Measurements from ENCODE around the gene CXXC1.

CXXC1 gene

GRCh38 chr18:50266248-50266704 is 21.2 kb downstream of the CXXC1 start, which contains the start of gene CFAP53:
CFAP53 (minus strand) TSS chr18:50266495; CDS start chr18:50266404, 91 bp downstream.
- TF ChIP-seq MAX (IDR thresholded peaks at IDR 0.05), result peak; percentile 42; the same call in 1 of the 2 replicates
- peak; percentile 51; the same call in 1 of the 2 replicates for TF ChIP-seq YY1 (IDR thresholded peaks at IDR 0.05; ENCODE audit: low read depth)
- 0 out of 2 replicates have a peak, but pooled peaks have one; percentile 24 for TF ChIP-seq EGR1 (IDR thresholded peaks at IDR 0.05)
- TF ChIP-seq, protein P1, sequence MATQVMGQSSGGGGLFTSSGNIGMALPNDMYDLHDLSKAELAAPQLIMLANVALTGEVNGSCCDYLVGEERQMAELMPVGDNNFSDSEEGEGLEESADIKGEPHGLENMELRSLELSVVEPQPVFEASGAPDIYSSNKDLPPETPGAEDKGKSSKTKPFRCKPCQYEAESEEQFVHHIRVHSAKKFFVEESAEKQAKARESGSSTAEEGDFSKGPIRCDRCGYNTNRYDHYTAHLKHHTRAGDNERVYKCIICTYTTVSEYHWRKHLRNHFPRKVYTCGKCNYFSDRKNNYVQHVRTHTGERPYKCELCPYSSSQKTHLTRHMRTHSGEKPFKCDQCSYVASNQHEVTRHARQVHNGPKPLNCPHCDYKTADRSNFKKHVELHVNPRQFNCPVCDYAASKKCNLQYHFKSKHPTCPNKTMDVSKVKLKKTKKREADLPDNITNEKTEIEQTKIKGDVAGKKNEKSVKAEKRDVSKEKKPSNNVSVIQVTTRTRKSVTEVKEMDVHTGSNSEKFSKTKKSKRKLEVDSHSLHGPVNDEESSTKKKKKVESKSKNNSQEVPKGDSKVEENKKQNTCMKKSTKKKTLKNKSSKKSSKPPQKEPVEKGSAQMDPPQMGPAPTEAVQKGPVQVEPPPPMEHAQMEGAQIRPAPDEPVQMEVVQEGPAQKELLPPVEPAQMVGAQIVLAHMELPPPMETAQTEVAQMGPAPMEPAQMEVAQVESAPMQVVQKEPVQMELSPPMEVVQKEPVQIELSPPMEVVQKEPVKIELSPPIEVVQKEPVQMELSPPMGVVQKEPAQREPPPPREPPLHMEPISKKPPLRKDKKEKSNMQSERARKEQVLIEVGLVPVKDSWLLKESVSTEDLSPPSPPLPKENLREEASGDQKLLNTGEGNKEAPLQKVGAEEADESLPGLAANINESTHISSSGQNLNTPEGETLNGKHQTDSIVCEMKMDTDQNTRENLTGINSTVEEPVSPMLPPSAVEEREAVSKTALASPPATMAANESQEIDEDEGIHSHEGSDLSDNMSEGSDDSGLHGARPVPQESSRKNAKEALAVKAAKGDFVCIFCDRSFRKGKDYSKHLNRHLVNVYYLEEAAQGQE (IDR thresholded peaks at IDR 0.05; ENCODE audit: low read depth), result no peak

DNA sequence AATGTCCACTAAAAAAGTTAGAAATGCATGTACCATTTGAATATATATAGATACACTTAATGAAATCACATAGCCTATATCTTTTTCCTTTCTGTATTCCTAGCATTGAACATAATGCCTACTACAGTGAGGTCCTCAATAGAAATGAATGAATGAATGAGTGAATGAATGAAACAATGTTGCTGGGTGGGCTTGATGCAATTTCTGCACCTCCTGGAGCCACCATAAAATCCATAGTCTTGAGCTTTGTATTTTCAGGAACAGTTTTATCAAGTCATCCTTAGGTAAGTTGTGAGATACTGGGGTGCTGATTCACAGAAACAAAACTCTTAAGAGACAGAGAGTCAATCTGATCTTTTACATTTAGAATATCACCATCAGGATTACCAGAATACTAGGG is 24.5 kb downstream of the CXXC1 start:
- TF ChIP-seq CREB1 (IDR thresholded peaks at IDR 0.05; ENCODE audit: low read depth) (no peak), NFIC (IDR thresholded peaks at IDR 0.05) (no peak), ZBTB7A (IDR thresholded peaks at IDR 0.05; ENCODE audit: low read depth) (no peak), EGR1 (IDR thresholded peaks at IDR 0.05) (no peak), TAF1 (IDR thresholded peaks at IDR 0.05; ENCODE audit: low read depth) (no peak), EP300 (IDR thresholded peaks at IDR 0.05; ENCODE audit: borderline replicate concordance) (no peak), RAD21 (IDR thresholded peaks at IDR 0.05; ENCODE audit: low read depth) (no peak)
- TF ChIP-seq, protein P1 (IDR thresholded peaks at IDR 0.05; ENCODE audit: low read depth), result no peak

DNA sequence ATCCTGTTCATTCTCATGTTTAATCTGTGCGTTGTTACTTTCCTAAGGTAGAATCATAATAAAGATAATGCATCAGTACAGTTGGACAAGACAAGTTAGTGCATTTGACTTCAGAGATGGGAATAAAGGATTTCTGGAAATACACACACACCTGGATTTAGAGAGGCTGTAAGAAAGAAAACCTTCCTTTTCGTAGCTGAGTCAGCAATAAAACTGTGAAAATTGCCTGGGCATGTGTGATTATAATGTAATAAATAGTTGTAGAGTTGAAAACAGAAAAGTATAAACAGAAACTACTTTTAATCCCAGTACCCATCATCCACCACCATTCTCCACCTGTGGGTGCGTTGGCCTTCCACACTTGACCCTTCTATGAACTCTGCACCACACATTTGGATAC is 36.6 kb downstream of the CXXC1 start:
- TF ChIP-seq FOXM1 (IDR thresholded peaks at IDR 0.05; ENCODE audit: borderline replicate concordance, low read depth), result no peak

- TF ChIP-seq ZBTB7A (IDR thresholded peaks at IDR 0.05; ENCODE audit: low read depth) (no peak), TEAD4 (IDR thresholded peaks at IDR 0.05) (no peak), YY1 (IDR thresholded peaks at IDR 0.05; ENCODE audit: low read depth) (no peak), CEBPB (IDR thresholded peaks at IDR 0.05) (no peak), EP300 (IDR thresholded peaks at IDR 0.05; ENCODE audit: borderline replicate concordance) (no peak), TAF1 (IDR thresholded peaks at IDR 0.05; ENCODE audit: low read depth) (no peak), CREB1 (IDR thresholded peaks at IDR 0.05; ENCODE audit: low read depth) (no peak)
- TF ChIP-seq, protein P1 (IDR thresholded peaks at IDR 0.05; ENCODE audit: low read depth), result no peak
These were observed 37.9 kb downstream of the CXXC1 start for GRCh38 chr18:50249576-50249975.

GRCh38 chr18:50247561-50247960 is 39.9 kb downstream of the CXXC1 start:
- TF ChIP-seq RAD21 (IDR thresholded peaks at IDR 0.05; ENCODE audit: low read depth) (no peak), EP300 (IDR thresholded peaks at IDR 0.05; ENCODE audit: borderline replicate concordance) (no peak), CREB1 (IDR thresholded peaks at IDR 0.05; ENCODE audit: low read depth) (no peak), CEBPB (IDR thresholded peaks at IDR 0.05) (no peak), ZBTB7A (IDR thresholded peaks at IDR 0.05; ENCODE audit: low read depth) (no peak), MAX (IDR thresholded peaks at IDR 0.05) (no peak), TAF1 (IDR thresholded peaks at IDR 0.05; ENCODE audit: low read depth) (no peak), NFIC (IDR thresholded peaks at IDR 0.05) (no peak), FOXM1 (IDR thresholded peaks at IDR 0.05; ENCODE audit: borderline replicate concordance, low read depth) (no peak), YY1 (IDR thresholded peaks at IDR 0.05; ENCODE audit: low read depth) (no peak), TCF12 (IDR thresholded peaks at IDR 0.05; ENCODE audit: low read depth) (no peak), TEAD4 (IDR thresholded peaks at IDR 0.05) (no peak), EGR1 (IDR thresholded peaks at IDR 0.05) (no peak)
- TF ChIP-seq, protein P1 (IDR thresholded peaks at IDR 0.05; ENCODE audit: low read depth), result no peak
- TF ChIP-seq, protein P2, sequence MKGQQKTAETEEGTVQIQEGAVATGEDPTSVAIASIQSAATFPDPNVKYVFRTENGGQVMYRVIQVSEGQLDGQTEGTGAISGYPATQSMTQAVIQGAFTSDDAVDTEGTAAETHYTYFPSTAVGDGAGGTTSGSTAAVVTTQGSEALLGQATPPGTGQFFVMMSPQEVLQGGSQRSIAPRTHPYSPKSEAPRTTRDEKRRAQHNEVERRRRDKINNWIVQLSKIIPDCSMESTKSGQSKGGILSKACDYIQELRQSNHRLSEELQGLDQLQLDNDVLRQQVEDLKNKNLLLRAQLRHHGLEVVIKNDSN (IDR thresholded peaks at IDR 0.05), result no peak

All from Ishikawa (cell line).